ENCODE results near the gene FAM50A.
"Not testable (repeated sequence)": the region's sequence is repeated elsewhere in the genome, so short reads cannot be mapped to it uniquely, and the experiment has no call there.

Gene FAM50A, protein sequence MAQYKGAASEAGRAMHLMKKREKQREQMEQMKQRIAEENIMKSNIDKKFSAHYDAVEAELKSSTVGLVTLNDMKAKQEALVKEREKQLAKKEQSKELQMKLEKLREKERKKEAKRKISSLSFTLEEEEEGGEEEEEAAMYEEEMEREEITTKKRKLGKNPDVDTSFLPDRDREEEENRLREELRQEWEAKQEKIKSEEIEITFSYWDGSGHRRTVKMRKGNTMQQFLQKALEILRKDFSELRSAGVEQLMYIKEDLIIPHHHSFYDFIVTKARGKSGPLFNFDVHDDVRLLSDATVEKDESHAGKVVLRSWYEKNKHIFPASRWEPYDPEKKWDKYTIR

DNA sequence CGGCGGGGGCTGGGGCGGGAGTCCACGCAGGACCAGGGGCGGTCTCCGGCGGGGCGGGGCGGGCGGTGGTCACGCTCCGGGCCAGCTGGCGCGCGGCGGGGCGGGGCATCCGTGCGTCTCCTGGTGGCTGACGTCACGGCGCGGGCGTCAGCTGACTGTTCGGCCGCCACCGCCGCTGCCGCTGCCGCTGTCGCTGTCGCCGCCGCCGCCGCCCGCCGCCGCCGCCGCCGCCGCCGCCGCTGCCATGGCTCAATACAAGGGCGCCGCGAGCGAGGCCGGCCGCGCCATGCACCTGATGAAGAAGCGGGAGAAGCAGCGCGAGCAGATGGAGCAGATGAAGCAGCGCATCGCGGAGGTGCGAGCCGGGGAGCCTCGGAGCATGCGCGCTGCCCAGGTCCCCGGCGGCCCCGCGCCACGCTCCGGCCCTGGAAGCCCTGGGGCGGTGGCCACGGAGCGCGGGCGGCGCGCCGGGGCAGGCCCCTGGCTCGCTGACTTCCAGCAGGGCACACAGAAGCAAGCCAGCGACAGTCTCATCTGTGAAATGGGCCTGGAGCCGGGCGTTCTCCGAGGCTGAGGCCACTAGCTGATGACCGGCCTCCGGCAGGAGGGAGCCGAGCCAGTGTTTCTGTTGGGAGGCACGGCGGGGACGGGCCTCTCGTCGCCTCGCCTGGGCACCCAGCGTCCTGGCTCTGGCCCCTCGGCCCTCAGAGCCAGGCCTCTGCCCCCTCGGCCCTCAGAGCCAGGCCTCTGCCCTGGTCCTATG, at the start of gene FAM50A:
Gene FAM50A (plus strand): TSS at position 150 of the 763 bp plus-strand sequence. CDS start 95 bp downstream, at position 245.
- peak; percentile 47 for DNase-seq

- not testable (repeated sequence) for DNase-seq
These were observed 47.6 kb upstream of the FAM50A start for GRCh38 chrX:154396363-154396762.

GRCh38 chrX:154396973-154397887, 46.7 kb upstream of the FAM50A start:
- peak; percentile 60 for DNase-seq

- DNase-seq: peak; percentile 97
These were observed 45.9 kb upstream of the FAM50A start, which contains the start of gene RPL10 for GRCh38 chrX:154397888-154398667. TSS of gene RPL10 (plus strand) at chrX:154398377. CDS start at chrX:154398520, 143 bp downstream.

DNA sequence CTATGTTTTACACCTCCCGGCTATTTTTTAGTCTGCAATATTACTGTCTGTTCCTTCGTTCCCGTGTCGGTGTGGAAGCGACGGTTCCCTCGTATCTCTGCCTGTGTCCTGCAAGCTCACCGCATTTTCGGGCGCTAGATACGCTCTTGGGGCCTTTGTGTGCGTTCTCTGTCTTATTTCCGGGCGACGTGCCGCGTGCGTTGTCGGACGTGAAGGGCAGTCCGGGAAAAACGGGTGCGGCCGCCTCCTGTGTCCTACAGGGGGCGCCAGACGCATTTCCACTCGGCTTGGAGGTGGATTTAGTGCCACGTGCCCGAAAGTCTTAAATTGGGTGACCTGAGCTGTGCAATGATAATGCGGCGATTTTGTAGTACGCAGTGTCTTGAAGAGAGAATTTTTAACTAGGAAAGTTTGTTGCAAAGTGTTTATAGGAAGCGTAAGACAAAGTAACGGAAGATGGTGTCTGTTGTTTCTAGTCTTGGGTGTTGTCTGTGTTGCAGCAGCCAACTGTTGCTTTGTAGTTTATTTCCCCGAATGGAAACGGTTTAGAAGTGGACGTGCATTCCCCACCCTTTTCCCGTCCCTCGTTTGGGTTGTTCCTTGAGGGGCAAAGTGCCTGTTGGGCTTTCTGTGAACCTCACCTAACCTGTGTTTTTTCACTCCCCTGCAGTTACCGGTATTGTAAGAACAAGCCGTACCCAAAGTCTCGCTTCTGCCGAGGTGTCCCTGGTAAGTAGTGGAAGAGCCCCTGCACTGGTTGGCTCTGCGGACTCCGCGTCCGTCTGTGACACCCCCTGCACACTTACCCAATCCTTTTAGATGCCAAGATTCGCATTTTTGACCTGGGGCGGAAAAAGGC, 45.0 kb upstream of the FAM50A start:
- DNase-seq: peak; percentile 80

- no peak for DNase-seq
These were observed 44.2 kb upstream of the FAM50A start for GRCh38 chrX:154399527-154400368.

DNA sequence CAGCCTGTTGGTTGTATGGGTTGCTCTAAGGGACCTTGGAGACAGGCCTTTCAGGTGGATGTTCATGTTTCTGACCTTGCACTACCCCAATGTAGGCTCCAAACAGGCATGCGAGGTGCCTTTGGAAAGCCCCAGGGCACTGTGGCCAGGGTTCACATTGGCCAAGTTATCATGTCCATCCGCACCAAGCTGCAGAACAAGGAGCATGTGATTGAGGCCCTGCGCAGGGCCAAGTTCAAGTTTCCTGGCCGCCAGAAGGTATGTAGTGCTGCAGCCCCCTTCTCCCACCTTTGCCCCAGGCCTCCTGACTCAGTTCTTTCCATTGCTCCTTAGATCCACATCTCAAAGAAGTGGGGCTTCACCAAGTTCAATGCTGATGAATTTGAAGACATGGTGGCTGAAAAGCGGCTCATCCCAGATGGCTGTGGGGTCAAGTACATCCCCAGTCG, 43.5 kb upstream of the FAM50A start:
- not testable (repeated sequence) for DNase-seq

DNA sequence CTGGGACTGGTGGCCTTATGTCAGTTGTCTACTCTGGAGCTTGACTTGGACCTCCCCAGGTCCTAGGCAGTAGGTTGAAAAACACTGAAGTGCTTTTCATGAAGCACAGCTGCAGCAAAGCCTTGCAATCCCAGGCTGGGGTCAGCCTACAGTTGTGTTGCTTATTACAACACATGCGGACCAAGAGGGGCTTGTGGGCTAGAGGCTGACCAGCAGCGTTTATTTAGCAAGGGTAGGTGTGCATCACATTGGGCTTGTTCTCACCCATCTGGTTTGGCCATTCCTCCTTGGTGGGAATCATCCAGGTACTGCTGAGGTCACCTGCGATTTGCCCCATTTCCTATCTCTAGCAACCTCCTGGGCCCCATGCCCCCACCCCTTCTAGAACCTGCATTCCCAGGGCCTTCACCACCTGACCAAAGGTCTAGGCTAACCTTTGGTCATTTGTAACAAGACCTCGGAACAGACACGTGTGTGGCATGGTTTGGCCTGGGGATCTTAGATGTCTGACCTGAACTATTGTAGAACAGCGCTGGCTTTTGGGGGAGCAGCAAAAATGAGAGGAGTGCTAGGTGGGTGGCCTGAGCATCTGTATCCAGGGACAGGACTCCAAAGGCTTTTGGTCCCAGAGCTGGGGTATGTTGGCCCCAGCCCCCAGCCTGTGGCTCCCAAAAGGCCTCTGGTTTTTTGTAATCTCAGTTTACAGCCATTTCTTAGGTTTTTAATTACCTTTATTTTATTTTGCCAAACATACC, 42.7 kb upstream of the FAM50A start:
- peak; percentile 38 for DNase-seq

GRCh38 chrX:154401918-154402621, 41.9 kb upstream of the FAM50A start:
- DNase-seq: peak; percentile 33

DNA sequence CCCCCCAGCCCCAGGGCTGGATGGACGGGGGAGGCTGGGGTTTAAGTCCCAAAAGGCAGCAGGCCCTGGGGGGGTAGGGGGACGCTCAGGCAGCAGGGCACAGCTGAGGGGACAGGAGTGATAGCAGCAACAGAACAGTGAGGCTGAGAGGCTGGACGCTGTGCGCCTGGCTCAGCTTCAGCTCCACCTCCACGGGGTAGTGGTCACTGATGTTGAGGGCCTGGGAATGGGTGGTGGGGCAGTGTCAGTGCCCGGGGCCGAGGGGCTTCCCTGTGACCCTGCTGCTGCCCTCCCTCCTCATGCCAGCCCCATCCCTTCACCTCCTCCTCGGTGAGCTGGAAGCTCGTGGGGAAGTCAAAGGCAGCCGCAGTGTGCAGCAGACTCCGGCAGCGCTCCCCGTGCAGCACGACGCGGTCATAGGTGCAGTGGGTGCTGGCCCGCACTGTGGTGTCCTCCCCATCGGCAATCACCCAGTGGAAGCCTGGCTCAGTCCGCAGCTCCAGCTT, 41.3 kb upstream of the FAM50A start:
- DNase-seq: no peak

- DNase-seq: no peak
These were observed 40.7 kb upstream of the FAM50A start for GRCh38 chrX:154403192-154403591.

GRCh38 chrX:154403858-154404257, 40.1 kb upstream of the FAM50A start:
- DNase-seq: no peak

- no peak for DNase-seq
These were observed 39.2 kb upstream of the FAM50A start for GRCh38 chrX:154404625-154405192.

GRCh38 chrX:154408659-154409221, 35.2 kb upstream of the FAM50A start:
- no peak for DNase-seq

DNA sequence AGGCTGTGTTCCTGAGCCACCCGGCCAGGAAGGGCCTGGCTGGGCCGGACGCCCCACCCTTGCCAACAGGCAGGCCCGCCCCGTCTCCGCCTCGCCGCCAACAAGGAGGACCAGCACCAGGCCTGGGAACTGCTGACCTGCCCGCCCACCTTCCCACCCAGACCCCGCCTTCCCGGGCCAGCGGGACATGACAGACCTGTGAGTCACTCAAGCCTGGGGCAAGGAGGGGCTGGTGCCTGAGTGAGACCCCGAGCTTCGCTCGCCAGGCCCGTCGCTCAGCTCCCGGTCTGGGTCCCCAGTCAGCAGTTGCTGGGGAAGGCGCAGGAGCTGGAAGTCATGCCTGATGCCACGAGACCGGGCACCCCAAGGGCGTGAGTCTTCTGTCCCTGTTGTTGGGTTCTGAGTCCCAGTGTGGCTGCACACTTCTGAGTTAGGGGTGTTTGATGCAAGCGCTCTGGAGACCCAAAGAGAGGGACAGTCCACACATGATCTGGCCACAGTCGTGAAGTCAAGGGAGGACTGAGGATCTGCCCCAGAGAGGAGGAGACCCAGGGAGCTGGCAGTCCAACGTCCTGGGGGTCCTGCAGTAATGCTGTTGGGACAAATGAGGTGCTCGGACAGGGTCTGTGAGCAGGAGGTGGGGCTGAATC, 34.6 kb upstream of the FAM50A start, which contains the start of gene DNASE1L1:
Gene DNASE1L1 (minus strand): TSS at position 33 of the 650 bp plus-strand sequence. CDS start 3,686 bp downstream, outside the sequence.
- peak; percentile 71 for DNase-seq

GRCh38 chrX:154411981-154412340, 32.0 kb upstream of the FAM50A start:
- DNase-seq: peak; percentile 24

DNA sequence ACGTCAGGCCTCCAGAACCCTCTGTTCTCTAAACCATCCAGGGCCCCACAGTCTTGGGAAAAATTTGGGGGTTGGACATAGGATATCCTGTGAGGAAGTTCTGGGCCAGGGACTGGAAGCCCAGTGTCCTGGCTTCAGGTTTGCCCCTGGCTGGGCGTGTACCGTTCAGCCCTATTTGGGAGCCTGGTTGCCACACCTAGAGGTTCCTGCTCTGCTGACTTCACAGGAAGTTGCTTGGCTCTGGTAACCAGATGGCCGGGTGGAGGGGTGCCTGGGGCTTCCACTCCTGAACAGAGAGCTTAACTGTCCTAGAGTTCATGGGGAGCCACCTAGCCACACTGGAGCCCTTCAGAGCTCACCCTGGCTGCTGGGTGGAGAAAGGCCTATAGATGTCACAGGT, 31.5 kb upstream of the FAM50A start:
- DNase-seq: no peak
